ENCODE measurements around the gene HTT. TPM values are rescaled to one million over a fixed set of nuclear protein-coding genes. Genes with fewer than 3 reads are reported as not detected.

The HTT gene
- total and polyA plus RNA-seq, 9 donors, result 16.5 to 29.6 (median 22.2) TPM

- WGBS (ENCODE audit: insufficient coverage), result 79% methylated on average over 13 of the region's 14 CpGs
- DNase-seq, result no peak
- H3K4me1 ChIP-seq (ENCODE audit: control insufficient read depth, insufficient read depth, low read length), result peaks cover 20% of the 10 kb centered on the region
- peaks cover 5% of the 10 kb centered on the region for H3K36me3 ChIP-seq (ENCODE audit: control insufficient read depth, insufficient read depth, low read length)
- no peaks in the 10 kb centered on the region for H3K9me3 ChIP-seq (replicated peaks; ENCODE audit: control insufficient read depth, low read depth, low read length)
- no peak overlapping the region for H3K4me3 ChIP-seq (ENCODE audit: low read length)
- H3K27ac ChIP-seq (ENCODE audit: low read length), result no peak overlapping the region
- no peaks in the 10 kb centered on the region for H3K27me3 ChIP-seq (ENCODE audit: control insufficient read depth, insufficient read depth, low read length)
Measured at GRCh38 chr4:3254302-3255131, 180.0 kb downstream of the HTT start.

DNA sequence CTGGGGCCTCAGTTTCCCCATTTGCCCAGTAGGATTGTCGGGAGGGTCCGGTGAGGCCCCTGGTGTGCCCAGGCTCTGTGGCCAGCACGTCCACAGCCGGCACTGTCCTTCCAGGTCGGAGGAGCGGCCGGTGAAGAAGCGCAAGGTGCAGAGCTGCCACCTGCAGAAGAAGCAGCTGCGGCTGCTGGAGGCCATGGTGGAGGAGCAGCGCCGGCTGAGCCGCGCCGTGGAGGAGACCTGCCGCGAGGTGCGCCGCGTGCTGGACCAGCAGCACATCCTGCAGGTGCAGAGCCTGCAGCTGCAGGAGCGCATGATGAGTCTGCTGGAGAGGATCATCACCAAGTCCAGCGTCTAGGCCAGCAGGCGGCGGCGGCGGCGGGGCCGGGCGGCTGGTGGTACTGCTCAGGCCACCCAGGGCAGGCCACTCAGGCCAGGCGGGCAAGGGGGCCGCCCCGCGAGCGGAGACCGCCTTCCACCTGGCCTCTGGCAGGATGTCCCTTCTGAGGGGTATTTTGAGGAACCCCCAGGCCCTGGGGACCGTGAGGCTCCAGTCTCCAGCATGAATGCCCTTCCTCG lies 181.2 kb downstream of the HTT start:
- no peak overlapping the region for H3K4me3 ChIP-seq (ENCODE audit: low read length)
- no peak for DNase-seq
- H3K36me3 ChIP-seq (ENCODE audit: control insufficient read depth, insufficient read depth, low read length), result peaks cover 5% of the 10 kb centered on the region
- 91% methylated on average over 30 of the region's 36 CpGs for WGBS (ENCODE audit: insufficient coverage)
- H3K27ac ChIP-seq (ENCODE audit: low read length), result no peak overlapping the region
- H3K4me1 ChIP-seq (ENCODE audit: control insufficient read depth, insufficient read depth, low read length), result peaks cover 20% of the 10 kb centered on the region
- no peaks in the 10 kb centered on the region for H3K9me3 ChIP-seq (replicated peaks; ENCODE audit: control insufficient read depth, low read depth, low read length)
- no peaks in the 10 kb centered on the region for H3K27me3 ChIP-seq (ENCODE audit: control insufficient read depth, insufficient read depth, low read length)

- Histone ChIP-seq H3K36me3 (ENCODE audit: control insufficient read depth, insufficient read depth, low read length) (peaks cover 5% of the 10 kb centered on the region), H3K27me3 (ENCODE audit: control insufficient read depth, insufficient read depth, low read length) (no peaks in the 10 kb centered on the region), H3K27ac (ENCODE audit: low read length) (peak overlapping the region; percentile 20), H3K4me3 (ENCODE audit: low read length) (no peak overlapping the region), H3K9me3 (replicated peaks; ENCODE audit: control insufficient read depth, low read depth, low read length) (no peaks in the 10 kb centered on the region), H3K4me1 (ENCODE audit: control insufficient read depth, insufficient read depth, low read length) (peaks cover 20% of the 10 kb centered on the region)
- 81% methylated on average over 13 of the region's 21 CpGs for WGBS (ENCODE audit: insufficient coverage)
- DNase-seq, result no peak
Measured at GRCh38 chr4:3256230-3257102, 182.0 kb downstream of the HTT start.

DNA sequence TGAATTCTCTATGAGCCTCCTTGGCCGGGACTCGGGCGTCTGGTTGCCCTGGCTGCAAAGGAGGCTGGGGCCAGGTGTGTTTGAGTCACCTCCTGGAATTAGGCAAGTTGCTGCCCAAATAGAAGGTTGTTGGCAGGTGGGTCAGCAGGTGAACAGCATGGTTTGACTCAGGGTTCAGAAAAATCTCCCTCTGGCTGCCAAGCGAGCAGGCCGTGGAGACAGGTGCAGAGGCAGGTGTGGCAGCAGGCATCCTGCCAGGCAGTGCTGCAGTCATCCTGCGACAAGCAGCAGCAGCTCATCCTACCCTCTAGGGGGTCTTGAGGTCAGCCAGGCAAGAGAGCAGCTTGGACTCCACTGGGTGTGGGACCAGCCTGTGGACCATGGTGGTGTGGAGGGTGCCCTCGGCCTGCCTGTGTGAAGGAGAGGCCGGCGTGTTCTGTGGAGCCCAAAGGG lies 182.6 kb downstream of the HTT start:
- H3K36me3 ChIP-seq (ENCODE audit: control insufficient read depth, insufficient read depth, low read length), result peaks cover 5% of the 10 kb centered on the region
- H3K9me3 ChIP-seq (replicated peaks; ENCODE audit: control insufficient read depth, low read depth, low read length), result no peaks in the 10 kb centered on the region
- peaks cover 20% of the 10 kb centered on the region for H3K4me1 ChIP-seq (ENCODE audit: control insufficient read depth, insufficient read depth, low read length)
- peak overlapping the region; percentile 71 for H3K27ac ChIP-seq (ENCODE audit: low read length)
- H3K4me3 ChIP-seq (ENCODE audit: low read length), result no peak overlapping the region
- no peaks in the 10 kb centered on the region for H3K27me3 ChIP-seq (ENCODE audit: control insufficient read depth, insufficient read depth, low read length)
- WGBS (ENCODE audit: insufficient coverage), result 77% methylated on average over 5 of the region's 9 CpGs
- no peak for DNase-seq

DNA sequence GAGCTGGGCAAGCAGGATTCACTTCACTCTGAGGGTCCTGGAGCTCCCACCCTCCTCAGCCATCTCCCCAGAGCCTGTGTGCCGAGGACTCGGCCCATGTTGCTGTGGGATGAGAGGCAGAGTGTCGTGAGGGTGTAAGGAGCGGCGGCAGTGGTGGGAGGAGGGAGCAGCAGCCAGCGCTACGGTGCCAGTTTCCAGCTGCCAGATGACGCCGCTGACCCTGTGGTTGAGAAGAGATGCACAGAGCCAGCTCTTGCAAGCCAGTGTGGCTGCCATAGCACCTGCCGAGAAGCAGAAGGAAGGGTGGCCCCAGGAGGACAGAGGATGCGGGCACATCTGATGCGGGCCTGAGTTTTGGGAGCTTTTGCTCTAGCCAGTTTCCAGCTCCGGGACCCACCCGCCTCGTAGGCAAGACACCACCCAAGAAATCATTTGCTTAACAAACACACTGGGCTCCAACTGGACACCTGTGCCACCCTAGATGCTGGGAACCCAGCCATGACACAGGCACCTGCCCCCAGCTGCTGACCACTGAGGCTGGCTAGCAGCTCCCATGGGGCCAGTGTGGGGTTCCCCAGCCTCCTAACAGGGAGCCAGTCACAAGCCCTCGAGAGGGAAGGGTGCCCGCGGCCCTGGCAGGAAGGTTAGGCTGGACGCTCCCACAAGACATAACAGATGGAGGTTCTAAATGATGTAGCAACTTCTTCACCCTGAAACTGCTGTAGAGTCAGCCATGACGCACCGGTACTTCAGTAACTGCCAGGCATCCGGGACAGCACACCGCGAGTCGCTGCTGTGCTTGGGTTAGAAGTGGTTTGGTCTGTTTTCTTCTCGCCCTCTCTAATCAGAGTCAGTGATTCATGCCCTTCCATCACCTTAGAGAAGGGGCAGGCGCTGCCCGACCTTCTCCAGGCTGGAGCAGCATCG lies 183.3 kb downstream of the HTT start:
- WGBS (ENCODE audit: insufficient coverage), result 79% methylated on average over 17 of the region's 29 CpGs
- H3K27ac ChIP-seq (ENCODE audit: low read length), result peak overlapping the region; percentile 71
- no peak for DNase-seq

GRCh38 chr4:3261411-3262207 lies 187.1 kb downstream of the HTT start:
- H3K27me3 ChIP-seq (ENCODE audit: control insufficient read depth, insufficient read depth, low read length), result no peaks in the 10 kb centered on the region
- H3K9me3 ChIP-seq (replicated peaks; ENCODE audit: control insufficient read depth, low read depth, low read length), result no peaks in the 10 kb centered on the region
- WGBS (ENCODE audit: insufficient coverage), result 86% methylated on average over 35 of the region's 35 CpGs
- H3K36me3 ChIP-seq (ENCODE audit: control insufficient read depth, insufficient read depth, low read length), result no peaks in the 10 kb centered on the region
- H3K27ac ChIP-seq (ENCODE audit: low read length), result no peak overlapping the region
- H3K4me1 ChIP-seq (ENCODE audit: control insufficient read depth, insufficient read depth, low read length), result peaks cover 12% of the 10 kb centered on the region
- DNase-seq, result no peak
- H3K4me3 ChIP-seq (ENCODE audit: low read length), result no peak overlapping the region

More for the DNA sequence above, 183.3 kb downstream of the HTT start:
- no peaks in the 10 kb centered on the region for H3K27me3 ChIP-seq (ENCODE audit: control insufficient read depth, insufficient read depth, low read length)
- no peak overlapping the region for H3K4me3 ChIP-seq (ENCODE audit: low read length)
- H3K36me3 ChIP-seq (ENCODE audit: control insufficient read depth, insufficient read depth, low read length), result peaks cover 5% of the 10 kb centered on the region
- no peaks in the 10 kb centered on the region for H3K9me3 ChIP-seq (replicated peaks; ENCODE audit: control insufficient read depth, low read depth, low read length)
- peaks cover 20% of the 10 kb centered on the region for H3K4me1 ChIP-seq (ENCODE audit: control insufficient read depth, insufficient read depth, low read length)

DNA sequence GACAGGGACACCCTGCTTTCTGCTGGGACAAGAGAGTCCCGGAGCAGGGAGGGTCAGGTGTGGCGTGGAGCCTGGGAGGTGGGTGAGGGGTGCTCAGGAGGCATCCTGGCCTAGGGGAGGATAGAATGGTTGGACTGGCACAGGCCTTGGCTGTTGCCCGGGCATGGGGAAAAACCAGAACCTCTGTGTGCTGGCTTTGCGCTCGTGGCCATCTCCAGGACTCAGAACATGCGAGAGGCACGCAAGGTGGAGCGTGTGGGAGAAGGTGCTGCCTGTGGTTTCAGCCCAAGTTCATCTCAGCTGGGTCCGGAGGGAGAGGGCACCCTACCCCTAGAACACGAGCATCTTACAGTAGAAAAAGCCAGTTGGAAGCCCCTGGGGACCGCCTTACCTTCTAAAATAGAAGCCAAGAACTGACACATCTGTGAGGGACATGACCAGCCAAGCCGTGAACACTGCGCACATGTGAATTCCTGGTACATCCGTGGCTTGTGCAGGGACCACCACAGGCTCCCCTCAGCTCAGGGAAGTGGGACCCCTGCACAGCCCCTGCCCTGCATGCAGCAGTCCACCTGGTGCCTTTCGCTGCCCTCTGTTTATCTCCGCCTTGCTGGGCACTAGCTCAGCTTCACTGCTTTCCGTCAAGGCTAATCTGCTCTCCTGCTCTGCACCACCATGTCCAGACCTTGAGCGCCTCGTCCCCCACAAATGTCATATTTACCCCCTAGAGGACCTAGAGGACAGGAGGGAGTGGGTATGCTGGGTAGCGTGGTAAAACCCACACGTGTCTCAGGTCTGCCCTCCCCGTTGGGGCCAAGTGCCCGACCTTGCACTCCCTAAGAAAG lies 187.9 kb downstream of the HTT start:
- DNase-seq, result no peak
- 83% methylated on average over 21 of the region's 23 CpGs for WGBS (ENCODE audit: insufficient coverage)

GRCh38 chr4:3263053-3263875 lies 188.8 kb downstream of the HTT start:
- Histone ChIP-seq H3K4me3 (ENCODE audit: low read length) (no peak overlapping the region), H3K27me3 (ENCODE audit: control insufficient read depth, insufficient read depth, low read length) (no peaks in the 10 kb centered on the region), H3K4me1 (ENCODE audit: control insufficient read depth, insufficient read depth, low read length) (peaks cover 3% of the 10 kb centered on the region), H3K36me3 (ENCODE audit: control insufficient read depth, insufficient read depth, low read length) (no peaks in the 10 kb centered on the region), H3K27ac (ENCODE audit: low read length) (no peak overlapping the region), H3K9me3 (replicated peaks; ENCODE audit: control insufficient read depth, low read depth, low read length) (no peaks in the 10 kb centered on the region)
- WGBS (ENCODE audit: insufficient coverage), result 79% methylated on average over 20 of the region's 28 CpGs
- no peak for DNase-seq

More for the DNA sequence above, 187.9 kb downstream of the HTT start:
- no peaks in the 10 kb centered on the region for H3K9me3 ChIP-seq (replicated peaks; ENCODE audit: control insufficient read depth, low read depth, low read length)
- no peaks in the 10 kb centered on the region for H3K36me3 ChIP-seq (ENCODE audit: control insufficient read depth, insufficient read depth, low read length)
- H3K27ac ChIP-seq (ENCODE audit: low read length), result no peak overlapping the region
- H3K4me3 ChIP-seq (ENCODE audit: low read length), result no peak overlapping the region
- H3K4me1 ChIP-seq (ENCODE audit: control insufficient read depth, insufficient read depth, low read length), result peaks cover 4% of the 10 kb centered on the region
- H3K27me3 ChIP-seq (ENCODE audit: control insufficient read depth, insufficient read depth, low read length), result no peaks in the 10 kb centered on the region
